Daoy (cell line): ENCODE measurements around the gene EEF1G. TPM values are rescaled to one million over a fixed set of nuclear protein-coding genes. Genes with fewer than 3 reads are reported as not detected.
"Not testable (repeated sequence)": the region's sequence is repeated elsewhere in the genome, so short reads cannot be mapped to it uniquely, and the experiment has no call there.

ENCODE experiments used
- DNase-seq: peaks from one replicate; pipeline ENCODE4 v3.0.0-alpha.2; 2015; ENCODE audit warnings: low read depth
- total RNA-seq: library from RNA; depleted of rRNA; stranded (reverse); fragments of >200 nt; shearing (Covaris generic); gene quantifications from 2 replicates; pipeline ENCODE4 v1.2.3, GENCODE V29; 2014

Gene EEF1G
- total RNA-seq, 1 experiment from 2014 or later, result 1,735 TPM

- peak; percentile 49 for DNase-seq
Measured at GRCh38 chr11:62555464-62556107, 18.1 kb downstream of the EEF1G start.

GRCh38 chr11:62554387-62555167 lies 19.1 kb downstream of the EEF1G start:
- DNase-seq, result no peak

GRCh38 chr11:62553839-62554361 lies 19.8 kb downstream of the EEF1G start:
- peak; percentile 90 for DNase-seq

- DNase-seq, result peak; percentile 96
Measured at GRCh38 chr11:62553080-62553838, 20.4 kb downstream of the EEF1G start.

- no peak for DNase-seq
Measured at GRCh38 chr11:62552485-62553079, 21.1 kb downstream of the EEF1G start.

GRCh38 chr11:62550478-62550877 lies 23.2 kb downstream of the EEF1G start:
- not testable (repeated sequence) for DNase-seq

- DNase-seq, result no peak
Measured at GRCh38 chr11:62548545-62549335, 25.0 kb downstream of the EEF1G start.

GRCh38 chr11:62547691-62548281 lies 25.9 kb downstream of the EEF1G start:
- DNase-seq, result peak; percentile 55

GRCh38 chr11:62546929-62547625 lies 26.6 kb downstream of the EEF1G start:
- DNase-seq, result peak; percentile 73

- DNase-seq, result peak; percentile 72
Measured at GRCh38 chr11:62546244-62546928, 27.3 kb downstream of the EEF1G start, which contains the start of gene AHNAK. AHNAK (minus strand) TSS chr11:62546806; CDS start chr11:62536098, 10,708 bp downstream.

GRCh38 chr11:62545437-62546243 lies 28.1 kb downstream of the EEF1G start:
- peak; percentile 96 for DNase-seq

- DNase-seq, result peak; percentile 50
Measured at GRCh38 chr11:62544581-62545436, 28.9 kb downstream of the EEF1G start.

GRCh38 chr11:62543680-62544444 lies 29.8 kb downstream of the EEF1G start:
- peak; percentile 37 for DNase-seq

GRCh38 chr11:62542750-62543567 lies 30.7 kb downstream of the EEF1G start:
- peak; percentile 87 for DNase-seq

GRCh38 chr11:62542111-62542745 lies 31.5 kb downstream of the EEF1G start:
- no peak for DNase-seq
